Heart right ventricle (tissue), 16 donors: ENCODE measurements around the gene LOXHD1. TPM values are rescaled to one million over a fixed set of nuclear protein-coding genes. Genes with fewer than 3 reads are reported as not detected.

Experiments
- ATAC-seq, 8 donors: fragments of 200-7000 bp; cut with Tn5 transposase; one replicate each; pipeline ENCODE4 v1.9.1; 2020; ENCODE audit warnings: mild to moderate bottlenecking in 8 of 8, moderate library complexity in 8 of 8, moderate number of reproducible peaks in 1 of 8
- DNase-seq, 2 donors: peaks; one replicate each; pipeline ENCODE4 v3.0.0-alpha.2; 2020
- H3K27ac ChIP-seq, 10 donors: fragments of 200-600 bp; sonication (generic) in 2 of 10; one replicate each; pipeline versions ENCODE4 v1.5.0 to v1.8.0; 2020 to 2022; ENCODE audit warnings: mild to moderate bottlenecking in 3 of 10
- H3K27me3 ChIP-seq, 7 donors: fragments of 200-600 bp; one replicate each; pipeline ENCODE4 v1.8.0; 2021 to 2022; ENCODE audit warnings: mild to moderate bottlenecking in 2 of 7
- H3K36me3 ChIP-seq, 9 donors: fragments of 200-600 bp; sonication (generic) in 1 of 9; one replicate each; pipeline versions ENCODE4 v1.5.0 to v1.8.0; 2020 to 2022; ENCODE audit warnings: mild to moderate bottlenecking in 2 of 9
- H3K4me1 ChIP-seq, 9 donors: fragments of 200-600 bp; sonication (generic) in 1 of 9; one replicate each; pipeline versions ENCODE4 v1.5.0 to v1.8.0; 2020 to 2022; ENCODE audit warnings: mild to moderate bottlenecking in 4 of 9
- H3K4me3 ChIP-seq, 10 donors: fragments of 200-600 bp; sonication (generic) in 2 of 10; one replicate each; pipeline versions ENCODE4 v1.5.0 to v1.8.0; 2020 to 2022; ENCODE audit warnings: mild to moderate bottlenecking in 7 of 10, moderate library complexity in 2 of 10
- H3K9me3 ChIP-seq, 11 donors: fragments of 200-600 bp in 10 of 11; sonication (generic) in 2 of 11; one replicate each; pipeline versions ENCODE4 v1.5.0 to v1.8.0; 2013 to 2022; ENCODE audit warnings: mild to moderate bottlenecking in 2 of 11, control low read depth in 1 of 11, moderate library complexity in 1 of 11
- CTCF ChIP-seq, 9 donors: fragments of 200-600 bp; sonication (generic) in 2 of 9; IDR thresholded peaks; one replicate each; pipeline versions ENCODE4 v1.5.0 to v1.8.0; 2021 to 2022; ENCODE audit warnings: antibody characterized with exemption in 9 of 9, mild to moderate bottlenecking in 5 of 9, moderate library complexity in 1 of 9
- WGBS, 2 donors: extraction: QIAGEN DNeasy Blood & Tissue Kit; methylation state at CpG; one replicate each; pipeline ENCODE4 v1.1.7; 2013; ENCODE audit warnings: inconsistent platforms in 1 of 2; 5-methylcytosine and 5-hydroxymethylcytosine counted together
- intact Hi-C, 10 donors: fragments of 100-400 bp; cut with DNase I; formaldehyde crosslinking; loops; one replicate each; pipeline versions ENCODE4 v1.11.1 to v1.14.2; 2022
- polyA plus RNA-seq, 2 donors: library from polyadenylated mRNA; stranded (reverse); fragments of 200-250 nt; gene quantifications; one replicate each; pipeline ENCODE4 v1.2.3, GENCODE V29; 2013
- total RNA-seq, 10 donors: library from RNA; stranded (reverse); fragmentation: NEBNext Ultra II Directional in 3 of 10; extraction: Animal tissue kit (Norgen Biotek cat#: 25700) in 3 of 10; gene quantifications; one replicate each; pipeline versions ENCODE4 v1.2.1 to v1.2.4, GENCODE V29; 2021 to 2023
- donor health status: Arrhythmogenic right ventricular cardiomyopathy.
- donor health status: ischemic (EF 13 %, LVEDD 7.1; RV severe dilation, severe dysfunction).
- donor health status: healthy with polysubstance abuse.
- donor health status: DM: no; HTN: yes; CAD: no.
- donor health status: DM: no; HTN: no; CAD: no.
- donor health status: ischemic (EF 25% LVEDD 6.9; RV normal size, moderate dysfunction).
- donor health status: ischemic (EF 25% LVEDD 5.7; RV mildly dilated, moderate dysfunction).
- donor health status: healthy.
- donor health status: DM: yes; HTN: yes; CAD: no.
- donor health status: Ischemic cardiomyopathy.
- donor health status: ischemic (EF 35%, LVEDD 5.7; RV mildly dilated, moderate dysfunction).
- donor health status: nonischemic (EF 11% LVEDD 7.7; RV severe dilation, severe dysfunction).
- donor health status: DM: yes; HTN: yes; CAD: no.
- donor health status: PGD.
- donor health status: ischemic (EF 29% LVEDD 5.4; RV normal size, mild dysfunction).
- donor health status: nonischemic (EF 23%, LVEDD 6.1; RV moderate dilation, normal function).

The LOXHD1 gene
- total and polyA plus RNA-seq, 12 donors: 0.15 to 1.9 (median 0.88) TPM

- Histone ChIP-seq H3K4me3 (no peak overlapping the region), H3K36me3 (no peaks in the 10 kb centered on the region), H3K27me3 (peaks cover 0 to 25% (median 5%) of the 10 kb centered on the region in 7 donors), H3K4me1 (no peaks in the 10 kb centered on the region), H3K9me3 (no peaks in the 10 kb centered on the region), H3K27ac (no peak overlapping the region)
- DNase-seq (no peak), ATAC-seq (no peak)
- 78 to 81% methylated on average over 3 of the region's 3 CpGs for WGBS, 2 donors
- no peak for TF ChIP-seq CTCF (IDR thresholded peaks at IDR 0.05)
- intact Hi-C loops: no loop called here
These were observed 26.0 kb downstream of the LOXHD1 start for GRCh38 chr18:46630991-46631390.

- 70 to 79% methylated on average over 4 of the region's 4 CpGs for WGBS, 2 donors
These were observed 26.9 kb downstream of the LOXHD1 start for GRCh38 chr18:46630160-46630559.

GRCh38 chr18:46629361-46629760 is 27.7 kb downstream of the LOXHD1 start:
- intact Hi-C loops: loop anchor here in 2 of 10 donors (2.0 to 10.0 kb wide), 2 partner anchors 65 to 67 kb away; no protein-coding TSS in a partner anchor

More at GRCh38 chr18:46630160-46630559, 26.9 kb downstream of the LOXHD1 start:
- ATAC-seq (no peak), DNase-seq (no peak)
- no peaks in the 10 kb centered on the region for H3K36me3 ChIP-seq
- no peaks in the 10 kb centered on the region for H3K4me1 ChIP-seq
- no peak for TF ChIP-seq CTCF (IDR thresholded peaks at IDR 0.05)
- H3K27me3 ChIP-seq: peaks cover 0 to 30% (median 5%) of the 10 kb centered on the region in 7 donors
- H3K4me3 ChIP-seq: no peak overlapping the region
- no peaks in the 10 kb centered on the region for H3K9me3 ChIP-seq
- intact Hi-C loops: no loop called here
- no peak overlapping the region for H3K27ac ChIP-seq

GRCh38 chr18:46628206-46628605 is 28.8 kb downstream of the LOXHD1 start:
- TF ChIP-seq CTCF (IDR thresholded peaks at IDR 0.05): no peak
- no peak for ATAC-seq

More at GRCh38 chr18:46629361-46629760, 27.7 kb downstream of the LOXHD1 start:
- H3K27me3 ChIP-seq: peaks cover 0 to 30% (median 5%) of the 10 kb centered on the region in 7 donors
- no peaks in the 10 kb centered on the region for H3K9me3 ChIP-seq
- TF ChIP-seq CTCF (IDR thresholded peaks at IDR 0.05): no peak
- H3K36me3 ChIP-seq: no peaks in the 10 kb centered on the region
- H3K4me1 ChIP-seq: peaks cover 0 to under 1% (median 0%) of the 10 kb centered on the region in 9 donors
- ATAC-seq (no peak), DNase-seq (no peak)
- H3K4me3 ChIP-seq: no peak overlapping the region
- WGBS, 2 donors: 89 to 95% methylated on average over 5 of the region's 5 CpGs
- no peak overlapping the region for H3K27ac ChIP-seq

More at GRCh38 chr18:46628206-46628605, 28.8 kb downstream of the LOXHD1 start:
- Histone ChIP-seq H3K27ac (no peak overlapping the region), H3K27me3 (peaks cover 0 to 30% (median 5%) of the 10 kb centered on the region in 7 donors), H3K9me3 (no peaks in the 10 kb centered on the region), H3K4me3 (no peak overlapping the region), H3K36me3 (no peaks in the 10 kb centered on the region), H3K4me1 (peaks cover 0 to 12% (median 6%) of the 10 kb centered on the region in 9 donors)
- WGBS, 2 donors: 82 to 87% methylated on average over 5 of the region's 5 CpGs
- intact Hi-C loops: loop anchor here in 2 of 10 donors (2.0 to 10.0 kb wide), 2 partner anchors 63 to 65 kb away; no protein-coding TSS in a partner anchor
- no peak for DNase-seq
